Stimulated activated naive CD8-positive, alpha-beta T cell treated with anti-CD3 and anti-CD28 coated beads, Interleukin-15, amount 100 ng/mL, for 72 hours (primary cell): Measurements from ENCODE around the gene KRT73.
A peak's percentile ranks its signal among the peaks of the same experiment; 100 is the strongest.

Experiments used
- ATAC-seq: fragments of 150-1000 bp; cut with Tn5 transposase; 2 replicates; pipeline ENCODE4 v1.10.0; 2021; ENCODE audit warnings: mild to moderate bottlenecking, moderate library complexity
- DNase-seq, 2 donors: peaks; one replicate each; pipeline ENCODE4 v3.0.0; 2021 to 2022
- H3K27ac Mint-ChIP-seq, 2 donors: one replicate each; pipeline ENCODE4 v1.8.0; 2022; ENCODE audit warnings: mild to moderate bottlenecking in 2 of 2, mixed read lengths in 2 of 2, moderate library complexity in 2 of 2
- H3K27me3 Mint-ChIP-seq: one replicate; pipeline ENCODE4 v1.8.0; 2022; ENCODE audit warnings: mixed read lengths
- H3K4me1 Mint-ChIP-seq: one replicate; pipeline ENCODE4 v1.8.0; 2022; ENCODE audit warnings: mild to moderate bottlenecking, mixed read lengths
- H3K4me3 Mint-ChIP-seq, 2 donors: one replicate each; pipeline ENCODE4 v1.8.0; 2022; ENCODE audit warnings: mild to moderate bottlenecking in 2 of 2, mixed read lengths in 2 of 2, moderate library complexity in 1 of 2
- H3K9me3 Mint-ChIP-seq, 2 donors: one replicate each; pipeline ENCODE4 v1.8.0; 2022; ENCODE audit warnings: mixed read lengths in 2 of 2

Gene KRT73

DNA sequence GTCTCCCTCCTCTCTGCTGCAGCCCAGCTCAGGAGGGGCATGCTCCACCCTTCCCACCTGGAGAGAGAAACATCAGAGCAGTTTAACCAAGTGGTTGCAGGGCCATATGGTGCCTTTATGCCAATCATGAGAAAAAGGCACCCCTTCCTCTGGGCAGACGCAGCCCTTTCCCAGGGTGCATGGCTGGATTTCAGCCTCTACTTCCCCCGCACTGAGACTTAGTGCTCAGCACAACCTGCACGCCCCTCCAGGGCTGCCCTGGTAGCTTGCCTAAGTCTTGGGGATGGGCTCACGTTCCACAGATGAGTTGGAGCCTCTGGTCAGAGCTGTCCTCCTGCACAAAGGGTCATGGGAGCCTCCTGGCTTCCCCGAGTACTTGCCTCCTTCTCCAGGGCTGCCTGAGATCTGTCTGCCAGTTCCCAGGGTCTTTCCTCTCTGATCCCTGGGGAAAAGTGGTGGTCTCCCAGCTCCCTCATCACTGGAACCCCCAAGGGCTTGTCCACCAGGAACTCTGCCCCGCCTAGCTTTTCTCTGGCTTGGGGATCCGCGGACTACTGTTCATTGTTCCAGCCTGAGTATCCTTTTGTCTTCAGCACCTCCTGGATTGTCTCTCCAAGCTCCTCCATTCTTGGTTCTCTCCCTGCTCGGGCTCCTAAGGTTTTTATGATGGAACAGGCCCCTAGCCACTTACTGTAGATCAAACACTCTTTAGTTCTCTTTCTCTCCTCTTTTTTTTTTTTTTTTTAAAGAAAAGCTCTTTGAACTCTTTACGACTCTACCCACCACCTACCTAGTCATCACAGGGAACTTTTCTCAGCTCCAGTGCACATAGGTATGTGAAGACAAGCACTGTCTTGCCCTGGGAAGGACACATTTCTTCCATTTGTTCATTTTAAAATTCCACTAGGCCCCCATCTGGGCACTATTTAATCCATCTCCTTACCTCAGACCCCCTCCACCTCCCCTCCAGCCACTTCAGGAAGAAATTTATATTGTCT, 38.6 kb downstream of the KRT73 start:
- DNase-seq: no peak
- ATAC-seq: no peak
- H3K9me3 Mint-ChIP-seq: no peaks in the 10 kb centered on the region
- H3K4me1 Mint-ChIP-seq: peaks cover 14% of the 10 kb centered on the region
- H3K4me3 Mint-ChIP-seq: no peak overlapping the region
- H3K27ac Mint-ChIP-seq: peak overlapping the region in 1 of 2 donors; percentile 87
- no peaks in the 10 kb centered on the region for H3K27me3 Mint-ChIP-seq

DNA sequence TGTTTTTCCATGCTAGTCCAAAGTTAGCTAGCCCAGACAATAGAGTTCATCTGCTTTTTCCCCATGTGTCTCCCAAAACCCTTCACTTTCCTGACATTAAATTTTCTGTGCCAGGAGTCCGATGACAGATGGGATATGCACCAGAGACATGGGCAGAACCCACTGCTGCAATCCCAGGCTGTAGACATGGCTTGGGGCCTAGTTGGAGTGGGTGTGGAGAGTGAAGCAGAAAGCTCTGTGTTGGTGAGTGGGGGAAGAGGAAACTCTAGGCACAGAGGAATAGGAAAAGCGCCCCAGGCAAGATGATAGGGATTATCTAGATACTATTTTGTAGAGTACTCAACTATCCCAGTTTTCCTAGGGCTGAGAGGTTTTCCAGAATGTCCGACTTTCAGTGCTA, 39.9 kb downstream of the KRT73 start:
- Mint-ChIP-seq H3K4me1 (peaks cover 14% of the 10 kb centered on the region), H3K27ac (no peak overlapping the region), H3K27me3 (no peaks in the 10 kb centered on the region), H3K4me3 (no peak overlapping the region), H3K9me3 (no peaks in the 10 kb centered on the region)
- DNase-seq (no peak), ATAC-seq (no peak)

DNA sequence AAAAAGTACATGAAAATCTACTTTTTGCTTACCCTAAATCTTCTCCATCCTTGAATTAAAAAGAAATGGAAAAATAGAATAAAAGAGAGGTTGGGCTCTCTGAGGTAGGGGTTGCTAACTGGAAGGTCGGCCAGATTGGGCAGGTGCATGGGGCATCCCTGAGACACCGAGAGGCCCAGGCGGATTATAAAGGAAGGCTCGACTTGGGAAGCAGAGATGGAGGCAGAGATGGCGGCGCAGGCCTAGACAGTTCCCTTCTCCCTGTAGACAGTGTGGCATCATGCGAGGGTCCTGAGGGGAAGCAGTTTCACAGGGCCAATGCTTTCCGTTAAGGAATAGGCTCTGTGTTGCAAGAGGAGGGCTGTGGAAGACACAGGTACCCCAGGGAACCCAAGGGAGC, 41.0 kb downstream of the KRT73 start:
- Mint-ChIP-seq H3K4me1 (peaks cover 6% of the 10 kb centered on the region), H3K9me3 (no peaks in the 10 kb centered on the region), H3K27me3 (no peaks in the 10 kb centered on the region), H3K27ac (no peak overlapping the region), H3K4me3 (no peak overlapping the region)
- ATAC-seq (no peak), DNase-seq (no peak)

DNA sequence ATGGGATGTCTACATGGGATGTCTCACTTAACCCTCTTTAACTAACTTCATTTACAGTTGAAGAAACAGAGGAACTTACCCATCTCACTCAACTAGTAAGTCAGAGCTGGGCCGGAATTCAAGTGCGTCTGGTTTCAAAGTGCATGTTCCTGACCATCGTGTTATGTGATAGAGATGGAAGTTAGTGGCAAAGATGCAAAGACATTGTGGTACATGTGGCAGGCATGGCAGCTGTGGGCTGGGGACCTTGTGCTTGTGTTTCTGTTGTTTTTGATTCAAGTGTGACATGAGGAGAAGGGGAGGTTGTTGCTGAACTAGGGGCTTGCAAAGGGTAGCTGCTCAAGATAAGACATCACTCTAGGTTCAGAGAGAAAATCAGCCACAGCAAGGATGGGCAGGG, 42.4 kb downstream of the KRT73 start:
- DNase-seq (no peak), ATAC-seq (no peak)
- Mint-ChIP-seq H3K9me3 (no peaks in the 10 kb centered on the region), H3K4me1 (peaks cover 6% of the 10 kb centered on the region), H3K4me3 (no peak overlapping the region), H3K27ac (no peak overlapping the region), H3K27me3 (no peaks in the 10 kb centered on the region)

DNA sequence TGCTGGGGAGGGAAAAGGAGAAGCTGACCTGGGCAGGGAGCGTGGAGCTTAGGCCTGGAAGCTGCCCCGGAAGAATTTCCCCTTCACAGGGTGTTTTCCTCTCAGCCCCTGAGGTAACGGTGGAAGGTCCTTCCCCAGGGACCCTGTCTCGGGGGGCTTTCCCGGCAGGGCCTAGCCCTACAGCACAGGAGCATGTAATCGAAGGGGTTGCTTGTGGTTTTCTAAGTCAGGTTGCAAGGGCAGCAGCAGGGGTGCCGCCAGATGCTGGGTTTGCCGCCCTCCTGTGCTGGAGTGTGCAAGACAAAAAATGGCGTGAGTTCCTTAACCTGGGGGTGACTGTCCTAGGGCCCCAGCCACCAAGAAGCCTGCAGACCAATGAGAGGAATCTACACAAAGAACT, 43.1 kb downstream of the KRT73 start:
- Mint-ChIP-seq H3K4me1 (peaks cover 1% of the 10 kb centered on the region), H3K27ac (no peak overlapping the region), H3K9me3 (no peaks in the 10 kb centered on the region), H3K27me3 (no peaks in the 10 kb centered on the region), H3K4me3 (no peak overlapping the region)
- no peak for DNase-seq
- ATAC-seq: no peak

DNA sequence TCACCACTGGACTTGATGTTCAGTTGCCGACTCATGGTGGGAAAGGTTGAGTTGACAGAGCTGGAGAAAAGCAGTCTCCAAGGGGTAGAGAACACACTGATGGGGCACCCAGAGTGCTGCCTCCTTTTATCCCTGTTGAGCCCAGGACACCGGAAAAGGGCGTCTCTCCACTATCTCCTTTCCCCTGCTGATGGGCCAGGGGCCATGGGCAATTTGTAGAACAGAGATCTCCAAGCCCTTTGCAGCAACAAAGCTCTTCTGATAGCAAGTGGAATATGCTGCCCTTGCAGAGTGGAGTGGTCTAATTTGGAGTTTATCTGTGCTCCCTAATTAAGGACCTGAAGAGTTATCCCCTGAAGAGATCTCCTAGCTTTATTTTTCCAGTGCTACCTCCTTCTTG, 44.6 kb downstream of the KRT73 start, which contains the start of gene KRT74:
TSS of gene KRT74 (minus strand) at position 101 of the 400 bp plus-strand sequence. CDS start at position 35, 66 bp downstream.
- no peaks in the 10 kb centered on the region for H3K27me3 Mint-ChIP-seq
- H3K27ac Mint-ChIP-seq: peak within 1 kb of the TSS; percentile 9 to 33
- H3K9me3 Mint-ChIP-seq: no peaks in the 10 kb centered on the region
- H3K4me3 Mint-ChIP-seq: no peak within 1 kb of the TSS
- no peaks in the 10 kb centered on the region for H3K4me1 Mint-ChIP-seq
- ATAC-seq (no peak), DNase-seq (no peak)

DNA sequence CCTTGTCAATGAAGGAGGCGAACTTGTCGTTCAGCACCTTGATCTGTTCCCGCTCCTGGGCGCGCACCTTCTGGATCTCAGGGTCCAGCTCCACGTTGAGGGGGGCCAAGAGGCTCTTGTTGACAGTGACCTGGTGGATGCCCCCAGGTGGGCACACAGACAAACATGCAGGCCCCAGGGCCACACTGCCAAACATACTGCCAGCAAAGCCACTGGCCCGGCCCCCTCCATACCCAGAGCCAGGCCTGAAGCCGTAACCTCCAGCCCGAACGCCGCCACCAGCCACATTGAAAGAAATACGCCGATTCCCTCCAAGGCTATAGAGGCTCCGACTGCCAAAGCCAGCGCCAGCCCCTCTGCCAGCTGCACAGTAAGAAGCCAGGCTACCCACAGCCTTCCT, 45.1 kb downstream of the KRT73 start:
- no peak for ATAC-seq
- H3K9me3 Mint-ChIP-seq: no peaks in the 10 kb centered on the region
- H3K27ac Mint-ChIP-seq: no peak overlapping the region
- no peak overlapping the region for H3K4me3 Mint-ChIP-seq
- no peaks in the 10 kb centered on the region for H3K27me3 Mint-ChIP-seq
- no peak for DNase-seq
- no peaks in the 10 kb centered on the region for H3K4me1 Mint-ChIP-seq

DNA sequence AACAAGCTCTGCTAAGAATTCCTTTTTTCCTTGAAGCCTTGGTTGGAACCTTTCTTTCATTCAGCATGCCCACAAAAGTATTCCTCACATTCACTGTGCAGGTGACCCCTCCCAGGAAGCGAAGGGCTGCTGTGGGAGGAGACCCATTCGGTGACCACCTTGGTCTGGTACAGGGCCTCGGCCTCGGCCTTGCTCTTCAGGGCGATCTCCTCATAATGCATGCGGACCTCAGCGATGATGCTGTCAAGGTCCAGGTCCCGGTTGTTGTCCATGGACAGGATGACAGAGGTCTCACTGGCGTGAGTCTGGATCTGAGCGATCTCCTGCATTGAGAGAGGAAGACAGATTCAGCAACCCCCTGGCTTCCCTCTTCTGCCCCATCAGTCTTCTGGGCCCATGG, 47.8 kb downstream of the KRT73 start:
- Mint-ChIP-seq H3K27ac (no peak overlapping the region), H3K27me3 (peaks cover 7% of the 10 kb centered on the region), H3K9me3 (no peaks in the 10 kb centered on the region), H3K4me1 (no peaks in the 10 kb centered on the region), H3K4me3 (no peak overlapping the region)
- ATAC-seq (no peak), DNase-seq (no peak)

DNA sequence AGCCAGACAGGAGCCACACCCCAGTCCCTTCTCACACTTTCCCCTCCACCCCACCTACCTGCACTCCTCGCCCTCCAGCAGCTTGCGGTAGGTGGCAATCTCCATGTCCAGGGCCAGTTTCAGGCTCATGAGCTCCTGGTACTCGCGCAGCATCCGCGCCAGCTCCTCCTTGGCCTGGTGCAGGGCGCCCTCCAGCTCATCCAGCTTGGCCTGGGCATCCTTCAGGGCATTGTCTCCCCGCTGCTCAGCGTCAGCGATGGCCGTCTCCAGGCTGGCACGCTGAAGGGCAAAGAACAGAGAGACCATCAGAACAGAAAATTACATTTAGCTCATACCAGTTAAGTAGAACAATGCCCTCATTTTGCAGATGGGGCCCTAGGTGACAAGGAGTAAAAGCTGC, 50.2 kb downstream of the KRT73 start:
- H3K4me3 Mint-ChIP-seq: no peak overlapping the region
- no peak for ATAC-seq
- no peaks in the 10 kb centered on the region for H3K9me3 Mint-ChIP-seq
- no peak overlapping the region for H3K27ac Mint-ChIP-seq
- peaks cover 21% of the 10 kb centered on the region for H3K27me3 Mint-ChIP-seq
- no peak for DNase-seq
- no peaks in the 10 kb centered on the region for H3K4me1 Mint-ChIP-seq

DNA sequence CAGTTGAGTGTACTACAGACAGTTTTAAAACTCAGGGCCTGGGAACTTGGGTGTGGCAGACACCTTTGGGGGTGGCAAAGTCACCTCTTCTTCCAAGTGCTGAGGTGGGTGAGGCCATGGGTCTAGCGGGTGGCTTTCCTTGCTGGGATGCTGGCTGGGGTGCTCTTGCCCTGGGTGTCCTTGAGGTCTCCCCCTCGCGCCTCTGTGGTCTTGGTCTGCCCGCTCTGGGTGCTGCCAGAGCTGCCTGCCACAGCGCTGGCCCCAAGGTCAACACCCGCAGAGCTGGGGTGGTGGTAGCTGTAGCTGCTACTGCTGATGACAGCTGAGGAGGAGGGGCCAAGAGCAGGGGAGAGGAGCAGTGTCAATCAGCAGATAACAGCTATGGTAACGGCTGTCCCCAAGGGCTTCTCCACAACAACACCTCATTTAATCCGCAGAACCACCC, 51.5 kb downstream of the KRT73 start:
- peaks cover 21% of the 10 kb centered on the region for H3K27me3 Mint-ChIP-seq
- no peak overlapping the region for H3K4me3 Mint-ChIP-seq

DNA sequence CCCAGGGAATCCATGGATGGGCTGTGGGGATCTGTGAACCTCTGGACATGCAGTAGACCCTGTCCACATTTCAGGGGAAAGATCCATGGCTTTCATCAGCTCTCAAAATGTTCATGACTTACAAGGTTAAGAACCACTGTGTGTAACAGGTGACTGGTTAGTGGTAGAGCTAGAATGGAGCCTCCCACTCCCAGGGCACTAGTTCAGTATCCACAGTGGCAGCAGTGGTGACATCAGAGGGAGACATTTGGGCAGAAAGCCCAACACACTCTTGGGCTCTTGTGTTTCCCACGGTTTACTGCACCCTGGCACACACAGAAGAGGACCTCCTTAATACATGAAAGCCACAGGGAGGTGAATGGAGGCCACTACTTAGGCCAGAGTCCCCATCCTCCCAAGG, 53.8 kb downstream of the KRT73 start:
- no peak for DNase-seq
- no peak overlapping the region for H3K27ac Mint-ChIP-seq
- H3K4me1 Mint-ChIP-seq: no peaks in the 10 kb centered on the region
- no peak overlapping the region for H3K4me3 Mint-ChIP-seq
- no peak for ATAC-seq
- no peaks in the 10 kb centered on the region for H3K9me3 Mint-ChIP-seq
- H3K27me3 Mint-ChIP-seq: peaks cover 40% of the 10 kb centered on the region

More for the DNA sequence above, 51.5 kb downstream of the KRT73 start:
- H3K4me1 Mint-ChIP-seq: no peaks in the 10 kb centered on the region
- no peak overlapping the region for H3K27ac Mint-ChIP-seq
- DNase-seq (no peak), ATAC-seq (no peak)
- H3K9me3 Mint-ChIP-seq: no peaks in the 10 kb centered on the region

DNA sequence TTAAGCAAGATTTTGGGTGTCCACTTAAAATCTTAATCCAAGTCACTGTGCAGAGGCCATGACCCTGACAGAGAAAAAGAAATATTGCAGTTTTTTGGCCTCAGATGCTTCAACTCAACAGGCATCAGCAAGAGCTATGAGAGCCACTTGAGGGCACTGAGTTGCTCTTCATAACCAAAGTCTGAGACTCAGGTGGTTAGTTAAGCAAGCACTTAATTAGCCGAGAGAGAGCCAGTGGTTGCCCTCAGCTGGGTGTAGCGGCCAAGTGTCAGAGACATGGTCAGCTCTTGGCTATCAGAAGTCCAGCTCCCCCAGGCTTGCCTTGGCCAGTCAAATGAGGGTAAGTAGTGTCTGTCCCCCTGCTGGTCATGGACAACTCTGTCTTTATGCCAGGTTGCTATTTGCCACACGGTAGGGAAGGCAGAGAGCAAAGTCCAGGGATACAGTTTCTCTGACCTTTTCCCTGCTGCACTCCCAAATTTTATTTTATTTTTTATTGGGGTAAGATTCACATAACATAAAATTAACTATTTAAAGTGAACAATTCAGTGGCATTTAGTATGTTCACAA, 56.4 kb downstream of the KRT73 start:
- Mint-ChIP-seq H3K27ac (no peak overlapping the region), H3K27me3 (peaks cover 60% of the 10 kb centered on the region), H3K9me3 (no peaks in the 10 kb centered on the region), H3K4me1 (no peaks in the 10 kb centered on the region), H3K4me3 (no peak overlapping the region)
- no peak for ATAC-seq
- DNase-seq: no peak

DNA sequence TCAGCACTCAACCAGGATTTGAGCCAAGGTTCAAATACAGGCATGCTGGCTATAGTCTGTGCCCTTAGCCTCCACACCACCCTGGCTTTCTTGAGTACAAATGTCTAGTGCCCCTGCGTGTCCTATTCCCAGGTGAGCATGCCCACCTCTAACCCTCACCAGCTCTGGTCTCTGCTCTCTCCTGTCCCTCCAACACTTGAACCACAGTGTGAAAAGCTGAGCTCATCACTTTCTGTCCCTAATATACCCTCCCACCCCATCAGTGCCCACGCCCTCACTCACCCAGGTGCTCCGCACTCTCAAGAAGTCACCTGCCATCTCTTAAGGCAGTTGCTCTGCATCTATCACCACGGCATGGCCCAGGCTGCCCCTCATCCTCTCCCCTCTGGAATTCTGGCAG, 58.4 kb downstream of the KRT73 start:
- ATAC-seq: no peak
- H3K27ac Mint-ChIP-seq: no peak overlapping the region
- H3K27me3 Mint-ChIP-seq: peaks cover 50% of the 10 kb centered on the region
- H3K9me3 Mint-ChIP-seq: no peaks in the 10 kb centered on the region
- H3K4me1 Mint-ChIP-seq: no peaks in the 10 kb centered on the region
- DNase-seq: no peak
- no peak overlapping the region for H3K4me3 Mint-ChIP-seq

DNA sequence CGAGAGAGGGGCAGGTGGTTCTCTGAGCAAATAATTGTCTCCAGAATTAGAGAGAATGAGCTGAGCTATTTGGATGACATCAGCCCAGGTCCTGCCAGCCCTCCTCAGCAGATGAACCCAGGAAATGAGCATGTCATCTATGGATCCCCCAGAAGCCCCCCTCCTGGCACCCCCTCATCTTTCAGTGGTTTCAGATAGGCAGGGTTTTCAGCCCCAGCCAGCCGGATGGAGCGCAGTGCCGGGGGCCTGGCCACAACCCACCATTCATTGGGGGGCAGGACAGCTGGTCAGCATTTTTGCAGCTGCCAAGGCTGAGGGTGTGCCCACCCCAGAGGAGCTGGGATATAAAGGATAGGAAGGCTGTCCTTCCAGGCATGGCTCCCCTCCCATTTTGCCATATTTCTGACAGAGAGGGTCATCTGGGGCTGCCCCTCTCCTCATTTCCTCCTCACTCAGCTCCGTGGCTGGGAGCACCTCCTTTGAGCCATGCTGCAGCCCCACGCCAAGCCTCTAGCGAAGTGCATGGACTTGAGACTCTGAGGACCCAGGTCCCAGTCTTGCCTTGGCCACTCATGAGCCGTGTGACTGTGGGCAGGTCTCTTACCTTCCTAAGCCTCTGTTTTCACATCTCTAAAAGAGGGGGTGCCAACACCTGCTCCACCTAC, 59.4 kb downstream of the KRT73 start:
- DNase-seq: no peak
- Mint-ChIP-seq H3K9me3 (no peaks in the 10 kb centered on the region), H3K27ac (peak overlapping the region in 1 of 2 donors; percentile 6), H3K4me3 (no peak overlapping the region), H3K27me3 (peaks cover 42% of the 10 kb centered on the region), H3K4me1 (no peaks in the 10 kb centered on the region)
- ATAC-seq: no peak
